Stimulated activated CD4-positive, alpha-beta T cell treated with anti-CD3 and anti-CD28 coated beads, TNF-alpha, amount 100 ng/mL, for 1 hour (primary cell): ENCODE measurements around the gene ALK.

Experiments
- DNase-seq, 3 donors: peaks; one replicate each; pipeline ENCODE4 v3.0.0-alpha.2; 2020; ENCODE audit warnings: low read depth in 3 of 3, low spot score in 1 of 3

The ALK gene

DNA sequence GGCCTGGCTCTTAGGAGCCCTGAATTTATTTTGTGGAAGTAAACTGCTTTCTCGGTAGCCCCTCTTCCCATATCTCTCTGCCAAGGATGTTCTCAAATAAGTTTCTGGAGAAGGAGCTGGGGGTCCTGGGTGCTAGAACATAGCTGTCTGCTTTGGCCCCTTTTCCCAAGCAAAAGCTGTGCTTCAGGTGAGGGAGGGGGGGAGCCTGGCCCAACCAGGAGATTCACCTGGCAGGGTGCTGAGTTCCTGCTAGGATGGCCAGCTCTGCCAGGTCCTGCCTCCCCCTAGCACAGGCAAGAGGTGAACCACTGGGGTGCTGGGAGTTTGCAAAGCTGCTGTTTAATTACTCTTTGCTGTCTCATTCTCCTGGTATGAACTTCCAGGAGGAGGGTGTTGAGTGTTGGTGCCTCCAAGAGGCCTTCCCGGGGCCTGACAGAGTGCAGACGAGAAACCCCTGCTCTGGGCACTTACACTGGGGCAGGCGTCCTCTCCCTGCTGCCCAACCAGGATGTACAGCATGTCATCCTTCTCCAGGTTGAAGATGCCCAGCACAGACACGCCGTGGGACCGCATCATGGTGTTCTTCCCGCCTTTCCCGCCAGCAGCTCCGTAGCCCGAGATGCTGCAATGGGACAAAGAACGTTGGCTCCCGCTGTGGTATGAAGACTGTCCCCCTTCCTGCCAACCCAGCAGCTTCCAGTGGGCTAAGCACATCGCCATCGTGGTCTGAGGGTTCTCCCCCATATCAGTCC lies 682.0 kb downstream of the ALK start:
- no peak for DNase-seq

DNA sequence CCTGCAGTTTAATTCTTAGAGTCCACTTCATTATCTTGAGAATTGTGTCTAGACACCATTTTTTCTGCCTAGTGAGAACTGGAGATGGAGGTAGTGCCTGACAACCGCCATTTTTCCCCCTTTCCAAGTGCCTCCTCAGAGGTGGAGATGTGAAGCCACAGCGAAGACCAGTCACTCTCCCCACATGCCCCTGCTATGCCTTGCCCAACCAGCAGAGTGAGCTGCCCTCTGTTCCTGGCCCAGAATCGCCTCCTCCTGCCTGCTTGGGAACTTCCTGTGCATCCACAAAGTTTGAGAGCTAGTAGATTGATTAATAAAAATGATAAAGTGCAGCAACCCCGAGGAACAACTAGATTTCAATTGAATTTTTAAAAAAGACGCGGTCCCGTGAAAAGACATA lies 682.9 kb downstream of the ALK start:
- no peak for DNase-seq

DNA sequence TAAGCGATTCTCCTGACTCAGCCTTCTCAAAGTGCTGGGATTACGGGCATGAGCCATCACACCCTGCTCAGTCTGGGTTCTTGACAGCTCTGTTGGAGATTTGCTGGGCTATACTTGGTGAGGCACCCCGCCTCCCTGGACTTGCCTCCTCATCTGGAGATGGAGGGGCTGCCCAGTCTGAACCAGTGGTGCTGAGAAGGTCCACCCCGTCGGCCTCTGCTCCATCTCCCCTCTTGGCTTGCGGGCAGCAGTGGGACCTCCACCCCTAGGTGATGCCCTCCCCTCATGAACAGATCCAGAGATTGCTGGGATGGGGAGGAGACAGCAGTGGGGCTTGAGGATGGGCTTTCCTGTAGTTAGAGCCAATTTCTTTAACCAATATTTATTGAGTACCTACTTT lies 685.3 kb downstream of the ALK start:
- DNase-seq = no peak

DNA sequence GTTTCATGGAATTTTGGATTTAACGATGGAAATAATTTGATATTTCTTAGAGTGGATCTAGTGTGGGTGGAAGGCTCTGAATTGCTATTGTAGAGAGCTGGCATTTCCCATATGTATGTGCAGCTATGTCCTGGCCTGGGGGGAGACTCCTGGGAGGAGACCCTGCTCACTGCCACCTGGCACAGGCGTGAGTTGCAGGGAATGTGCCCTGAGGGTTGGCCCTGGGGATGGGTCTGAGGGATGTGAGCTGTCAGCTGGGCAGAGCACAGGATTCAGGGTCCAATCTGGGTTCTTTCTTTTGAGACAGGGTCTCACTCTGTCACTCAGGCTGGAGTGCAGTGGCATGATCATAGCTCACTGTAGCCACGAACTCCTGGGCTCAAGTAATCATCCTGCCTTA lies 686.0 kb downstream of the ALK start:
- DNase-seq = no peak

DNA sequence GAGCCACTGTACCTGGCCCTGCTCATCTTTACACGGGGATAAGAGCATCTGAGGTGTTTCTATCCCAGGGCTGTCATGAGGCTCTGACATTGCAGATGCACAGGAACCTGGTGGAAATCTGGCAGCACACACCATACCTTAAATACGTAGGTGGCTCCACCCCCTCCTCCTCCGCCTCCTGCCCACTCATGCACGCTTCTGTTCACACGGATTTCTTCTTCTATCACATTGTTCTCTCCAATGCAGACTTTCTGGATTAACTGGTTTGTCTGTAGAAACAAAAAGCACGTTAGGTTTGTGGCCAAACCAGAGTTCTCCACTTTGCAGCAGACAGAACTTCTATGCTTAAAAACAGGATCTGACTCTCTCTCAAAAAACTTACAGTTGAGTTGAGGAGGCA lies 688.0 kb downstream of the ALK start:
- DNase-seq = no peak

DNA sequence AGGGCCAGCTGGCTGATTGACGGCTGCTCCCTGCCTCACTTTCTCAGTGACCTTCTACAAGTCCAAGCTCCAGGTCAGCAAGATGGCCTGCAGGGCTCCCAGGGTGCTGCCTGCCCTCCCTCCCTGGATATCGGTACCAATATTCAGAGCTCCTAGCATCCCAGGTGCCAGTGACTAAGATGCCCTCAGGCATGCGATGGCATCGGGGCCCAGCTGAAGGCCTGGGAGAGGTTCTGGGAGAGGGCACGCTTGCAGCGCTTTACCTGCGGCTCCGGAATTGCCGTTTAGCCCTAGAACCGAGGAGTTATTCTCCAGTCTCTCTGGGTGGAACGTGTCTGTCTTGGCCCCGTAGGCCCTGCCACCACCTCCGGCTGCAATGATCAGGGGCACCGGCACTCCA lies 689.3 kb downstream of the ALK start:
- DNase-seq = no peak

DNA sequence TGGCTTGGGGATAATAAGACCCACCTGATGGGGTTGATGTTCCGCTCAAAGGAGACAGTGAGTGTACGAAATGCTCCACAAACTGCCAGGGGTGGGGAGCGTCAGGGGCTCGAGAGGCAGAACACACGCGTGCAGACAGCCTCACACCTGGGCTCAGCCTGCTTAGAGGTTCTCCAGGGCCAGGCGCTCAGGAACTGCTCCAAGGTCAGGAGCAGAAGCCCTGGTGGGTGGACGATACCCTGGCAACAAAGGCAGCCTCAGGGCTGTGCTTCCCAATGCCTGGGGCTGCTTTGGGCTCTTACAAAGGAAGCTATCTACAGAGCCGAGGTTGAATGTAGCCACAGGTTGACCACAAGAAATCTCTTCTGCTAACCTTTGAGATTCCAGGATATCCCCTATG lies 691.7 kb downstream of the ALK start:
- DNase-seq = no peak

DNA sequence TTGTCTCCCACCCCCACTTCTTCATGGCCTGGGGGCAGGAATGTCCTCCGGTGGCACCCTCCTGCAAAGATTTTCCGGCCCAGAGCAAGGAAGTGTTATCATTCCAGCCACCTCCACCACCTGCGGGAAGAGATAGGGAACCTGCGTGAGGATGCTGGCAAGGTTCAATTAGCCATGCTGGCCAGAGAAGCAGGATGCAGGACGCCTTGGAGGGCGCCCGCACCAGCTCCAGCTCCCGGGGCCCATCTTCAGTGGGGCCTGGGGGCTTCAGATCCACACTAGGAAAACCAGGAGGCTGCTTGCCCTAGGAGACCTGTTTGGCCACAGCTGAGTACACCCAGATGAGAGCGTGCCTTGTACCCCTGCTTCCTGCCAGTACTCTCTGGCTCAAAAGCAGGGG lies 692.4 kb downstream of the ALK start:
- no peak for DNase-seq

DNA sequence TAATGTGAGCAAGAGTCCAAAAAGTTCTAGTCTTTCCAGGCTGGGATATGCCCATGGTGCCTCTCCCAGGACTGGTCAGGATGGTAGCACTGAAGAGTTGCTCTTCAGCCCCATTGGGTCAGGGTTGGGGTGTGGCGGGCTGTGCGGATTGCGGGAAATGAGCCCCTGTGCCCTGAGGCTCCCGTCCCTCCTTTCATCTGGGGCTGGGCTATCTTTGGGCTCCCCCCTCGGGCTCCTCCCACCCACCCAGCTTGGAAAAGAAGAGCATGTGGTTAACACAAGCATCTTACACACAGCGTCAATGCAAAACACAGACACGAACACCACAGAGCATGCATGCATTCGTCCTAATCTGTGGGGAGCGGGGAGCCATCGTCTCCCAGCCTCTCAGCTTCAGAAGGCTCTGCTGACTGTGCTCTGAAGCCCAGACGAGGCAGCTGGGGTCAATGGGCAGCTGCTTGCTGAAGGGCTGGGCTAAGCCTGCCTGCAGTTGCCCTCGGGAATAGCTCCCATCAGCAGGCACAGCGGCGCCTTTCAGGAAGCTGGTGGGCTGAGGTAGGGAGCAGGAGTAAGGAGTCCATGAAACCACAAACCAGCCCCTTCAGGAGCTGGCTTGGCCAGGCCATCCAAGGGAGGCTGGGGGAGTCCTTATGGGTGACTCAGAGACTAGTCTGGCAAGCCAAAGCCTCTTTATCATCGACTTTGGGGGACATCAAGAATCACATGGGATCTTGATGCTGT lies 693.3 kb downstream of the ALK start:
- no peak for DNase-seq

DNA sequence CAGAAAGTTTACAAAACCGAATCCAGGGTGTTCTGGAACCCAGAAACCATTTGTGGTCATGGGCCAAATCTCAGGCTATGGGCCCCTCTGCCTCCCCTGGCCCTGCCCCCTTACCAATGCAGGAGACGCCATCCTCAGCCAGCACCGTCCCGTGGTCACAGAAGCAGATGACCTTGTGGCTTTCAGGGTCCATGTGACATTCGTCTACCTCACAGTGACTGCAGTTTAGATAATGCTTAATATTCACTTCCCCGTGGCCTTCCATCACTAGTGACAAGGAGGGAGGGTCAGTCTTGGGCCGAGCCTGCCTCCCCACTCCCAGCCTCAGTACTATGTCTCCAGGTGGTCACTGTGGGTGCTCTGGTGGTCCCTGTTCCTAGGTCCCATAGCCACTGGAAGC lies 694.6 kb downstream of the ALK start:
- no peak for DNase-seq

DNA sequence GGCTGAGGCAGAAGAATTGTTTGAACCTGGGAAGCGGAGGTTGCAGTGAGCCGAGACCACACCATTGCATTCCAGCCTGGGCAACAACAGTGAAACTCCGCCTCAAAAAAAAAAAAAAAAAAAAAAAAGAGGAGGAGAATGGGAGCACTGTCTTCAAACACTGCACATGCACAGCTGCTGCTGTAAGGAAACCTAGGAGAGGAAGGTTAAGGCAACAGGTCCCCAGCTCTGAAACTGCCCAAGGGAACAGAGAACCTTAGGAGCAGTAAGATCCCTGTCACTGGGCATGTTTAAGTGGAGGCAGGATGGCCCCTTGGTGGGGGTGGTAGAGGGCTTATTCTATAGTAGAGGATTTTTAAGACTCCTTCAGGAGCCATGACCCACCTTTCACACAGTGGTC lies 695.0 kb downstream of the ALK start:
- DNase-seq = no peak

DNA sequence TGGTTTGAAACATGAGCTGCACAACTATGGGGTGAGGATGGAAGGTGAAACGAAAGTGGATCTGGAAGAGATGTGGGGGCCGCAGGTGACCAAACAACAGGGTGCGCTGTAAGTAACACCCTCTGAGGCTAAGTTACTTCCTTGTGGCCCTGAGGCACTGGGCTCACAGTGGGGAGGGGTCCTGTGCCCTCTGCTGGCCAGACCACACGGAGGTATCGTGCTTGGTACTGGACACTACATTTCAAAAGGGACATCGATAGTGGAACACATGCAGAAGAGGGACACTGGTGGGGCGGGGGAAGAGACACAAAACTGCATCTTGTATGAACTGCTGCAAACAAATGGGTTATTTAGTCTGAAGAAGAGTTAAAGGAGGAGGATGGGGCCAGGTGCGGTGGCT lies 695.6 kb downstream of the ALK start:
- no peak for DNase-seq

DNA sequence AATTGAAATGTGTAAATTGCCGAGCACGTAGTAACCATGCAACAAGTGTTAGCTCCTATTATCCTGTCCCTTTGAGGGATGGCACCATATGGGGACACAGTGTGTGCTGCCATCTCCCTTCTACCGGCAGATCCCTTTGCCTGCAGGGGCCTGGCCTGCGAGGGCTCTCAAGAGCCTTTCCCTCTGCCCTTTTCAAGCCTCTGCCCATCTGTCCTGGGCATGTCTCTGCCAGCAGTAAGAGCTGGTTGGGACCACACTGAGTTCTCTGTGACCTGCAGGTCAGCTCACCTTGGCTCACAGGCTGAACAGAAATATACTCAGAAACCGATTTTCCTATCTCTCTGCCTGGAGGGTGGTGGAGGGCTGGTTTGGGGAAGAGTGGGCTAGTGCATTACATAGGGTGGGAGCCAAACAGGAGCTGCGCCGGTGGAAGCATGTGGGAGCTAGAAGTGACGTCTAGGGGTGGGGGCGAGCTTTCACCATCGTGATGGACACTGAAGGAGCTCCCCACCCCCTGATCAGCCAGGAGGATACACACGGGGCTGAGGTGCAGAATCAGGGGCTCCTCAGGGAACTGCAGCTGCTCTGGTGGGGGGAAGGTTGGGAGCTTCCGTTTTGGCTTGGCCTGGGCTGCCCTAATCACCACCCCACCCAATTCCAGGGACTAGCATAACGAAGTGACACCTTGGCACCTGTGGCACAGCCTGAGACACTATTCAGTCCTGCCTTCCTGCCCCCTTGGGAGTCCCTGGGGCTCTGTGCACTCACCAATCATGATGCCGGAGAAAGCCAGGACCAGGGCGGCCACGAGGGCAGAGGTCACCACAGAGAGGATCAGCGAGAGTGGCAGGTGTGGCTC lies 696.5 kb downstream of the ALK start:
- no peak for DNase-seq

DNA sequence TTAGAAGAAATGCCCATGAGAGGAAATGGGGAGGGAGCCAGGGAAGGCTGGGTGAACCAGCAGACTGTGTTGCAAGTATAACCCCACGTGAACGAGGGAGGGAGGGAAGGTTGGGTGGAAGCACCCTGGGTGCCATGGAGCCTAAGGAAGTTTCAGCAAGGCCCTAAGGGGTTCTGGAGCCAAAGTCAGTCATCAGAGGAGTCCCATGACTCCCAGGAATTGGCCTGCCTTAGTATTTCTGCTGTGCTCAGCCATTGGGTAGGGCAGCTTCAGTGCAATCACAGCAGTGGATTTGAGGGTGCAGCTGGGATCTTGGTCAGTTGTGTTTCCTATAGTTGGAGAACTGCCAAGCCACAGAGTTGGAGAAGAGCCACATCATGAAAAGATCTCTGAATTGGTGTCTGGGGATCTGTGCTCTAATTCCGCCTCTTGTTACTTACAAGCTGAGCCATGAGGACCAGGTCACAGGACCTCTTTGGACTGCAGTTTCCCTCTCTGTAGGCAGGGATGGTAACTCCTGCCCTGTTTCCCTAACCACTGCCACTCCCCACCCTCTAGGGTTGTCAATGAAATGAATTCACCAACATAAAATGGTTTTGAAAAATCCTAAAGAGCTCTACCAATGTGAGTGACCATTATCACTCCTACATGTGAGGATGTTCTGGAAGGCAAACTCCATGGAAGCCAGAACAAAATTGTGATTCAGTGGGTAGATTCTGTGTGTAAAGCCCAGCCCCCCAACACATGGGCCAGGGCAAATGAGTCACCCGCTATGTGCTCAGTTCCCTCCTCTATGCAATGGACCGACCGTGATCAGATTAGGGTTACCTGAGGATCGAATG lies 697.3 kb downstream of the ALK start:
- DNase-seq = no peak

DNA sequence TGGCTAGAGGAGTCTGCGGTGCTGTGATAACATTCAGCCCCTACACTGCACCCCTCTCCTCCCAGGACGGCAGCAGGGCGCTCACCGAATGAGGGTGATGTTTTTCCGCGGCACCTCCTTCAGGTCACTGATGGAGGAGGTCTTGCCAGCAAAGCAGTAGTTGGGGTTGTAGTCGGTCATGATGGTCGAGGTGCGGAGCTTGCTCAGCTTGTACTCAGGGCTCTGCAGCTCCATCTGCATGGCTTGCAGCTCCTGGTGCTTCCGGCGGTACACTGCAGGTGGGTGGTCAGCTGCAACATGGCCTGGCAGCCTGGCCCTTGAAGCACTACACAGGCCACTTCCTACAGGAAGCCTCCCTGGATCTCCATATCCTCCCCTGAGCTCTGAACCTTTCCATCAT lies 698.1 kb downstream of the ALK start:
- no peak for DNase-seq

DNA sequence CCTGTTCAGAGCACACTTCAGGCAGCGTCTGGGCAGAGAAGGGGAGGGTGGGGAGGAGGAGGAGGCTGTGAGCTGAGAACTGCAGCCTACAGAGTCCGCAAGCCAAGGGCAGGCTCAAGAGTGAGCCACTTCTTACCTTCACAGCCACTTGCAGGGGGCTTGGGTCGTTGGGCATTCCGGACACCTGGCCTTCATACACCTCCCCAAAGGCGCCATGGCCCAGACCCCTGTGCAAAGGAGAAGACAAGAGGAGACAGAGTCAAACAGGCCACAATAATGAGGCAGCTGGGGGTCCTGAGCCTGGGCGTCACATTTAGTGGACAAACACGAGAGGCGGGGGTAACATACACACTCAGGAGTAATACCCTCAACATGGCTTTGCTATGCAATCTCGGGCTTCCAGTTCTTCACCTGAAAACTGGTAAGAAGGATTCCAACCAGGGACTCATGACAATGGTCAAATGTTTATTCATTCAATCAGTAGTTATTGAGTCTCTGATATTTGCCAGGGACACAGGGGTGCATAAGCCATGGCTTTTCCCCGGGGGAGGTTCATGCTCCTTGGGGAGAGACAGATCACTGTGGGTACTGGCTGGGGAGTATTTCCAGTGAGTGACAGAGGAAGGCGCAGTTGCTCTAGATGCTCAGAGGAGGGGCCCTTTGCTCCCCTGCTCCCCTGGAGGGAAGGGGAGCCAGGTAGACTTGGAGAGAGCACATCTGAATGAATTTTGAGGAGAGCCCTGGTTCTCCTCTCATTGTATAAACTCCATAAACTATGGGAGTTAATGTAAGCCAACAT lies 698.8 kb downstream of the ALK start:
- no peak for DNase-seq

DNA sequence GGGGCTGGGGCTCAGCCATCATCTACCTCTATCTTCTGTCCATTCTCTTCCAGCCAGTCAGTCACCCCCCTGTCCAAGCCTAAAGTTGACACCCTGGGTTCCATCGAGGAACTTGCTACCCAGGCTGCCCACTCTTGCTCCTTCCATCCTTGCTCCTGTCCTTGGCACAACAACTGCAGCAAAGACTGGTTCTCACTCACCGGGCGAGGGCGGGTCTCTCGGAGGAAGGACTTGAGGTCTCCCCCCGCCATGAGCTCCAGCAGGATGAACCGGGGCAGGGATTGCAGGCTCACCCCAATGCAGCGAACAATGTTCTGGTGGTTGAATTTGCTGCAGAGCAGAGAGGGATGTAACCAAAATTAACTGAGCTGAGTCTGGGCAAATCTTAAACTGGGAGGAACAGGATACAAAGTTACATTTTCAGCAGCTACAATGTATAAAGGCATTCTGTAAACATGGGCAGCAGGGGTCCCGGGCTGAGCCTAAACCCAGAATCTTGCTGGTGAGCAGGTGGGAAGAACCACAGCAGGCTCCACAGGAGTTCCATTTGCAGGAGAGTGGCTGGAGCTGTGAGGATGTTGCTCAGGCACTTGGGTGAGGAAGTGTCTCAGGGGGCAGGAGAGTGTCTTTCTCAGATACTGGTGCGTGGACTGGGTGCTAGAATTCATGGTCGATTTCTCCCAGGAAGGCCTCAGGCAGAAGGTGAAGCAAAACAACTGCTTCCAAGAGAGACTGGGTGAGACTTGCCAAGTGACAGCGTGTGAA lies 700.7 kb downstream of the ALK start:
- DNase-seq = no peak

DNA sequence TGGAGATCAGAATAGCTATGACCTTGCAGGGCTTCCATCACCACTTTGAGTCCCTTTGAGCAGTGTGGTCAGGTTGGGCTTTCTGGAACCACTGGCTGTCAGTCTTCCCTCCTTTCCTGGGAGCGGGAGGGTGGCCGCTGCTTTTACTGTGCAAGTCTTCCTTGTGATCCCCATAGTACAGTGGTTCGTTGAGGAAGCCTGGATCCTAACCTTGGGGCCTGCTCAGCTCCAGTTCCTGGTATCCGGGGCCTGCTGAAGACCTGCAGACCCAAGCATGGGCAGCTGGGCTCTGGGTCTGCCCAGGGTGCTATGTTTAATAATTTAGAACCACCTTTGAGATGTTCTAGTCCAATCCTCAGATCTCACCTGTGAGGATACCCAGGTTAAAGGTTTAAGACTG lies 702.0 kb downstream of the ALK start:
- DNase-seq = no peak

DNA sequence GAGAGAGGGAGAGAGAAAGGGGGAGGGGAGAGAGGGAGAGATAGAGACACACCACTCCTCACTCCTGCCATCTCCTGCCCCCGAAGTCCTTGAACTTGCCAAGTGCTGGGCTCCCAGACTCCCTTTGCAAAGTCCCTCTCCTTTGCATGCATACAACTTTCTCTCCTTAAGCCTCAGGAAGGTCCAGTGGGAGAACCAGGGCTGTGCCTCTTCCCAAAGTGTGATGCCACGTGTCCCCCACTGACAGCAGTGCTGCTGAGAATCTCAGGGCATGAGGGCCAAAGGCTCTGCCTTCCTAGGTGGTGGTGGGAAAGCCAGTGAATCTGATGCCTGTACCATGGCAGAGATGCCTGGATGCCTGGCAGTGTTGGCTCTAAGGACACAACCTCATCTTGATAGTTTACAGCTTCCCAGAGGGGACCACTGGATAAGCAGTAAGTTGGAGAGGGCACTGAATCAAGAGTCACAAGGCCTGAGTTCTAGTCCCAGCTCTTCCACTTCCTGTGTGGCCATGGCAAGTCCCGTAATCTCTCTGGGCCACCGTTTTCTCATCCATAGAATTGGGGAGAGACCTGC lies 702.7 kb downstream of the ALK start:
- no peak for DNase-seq
